Left colon (tissue), 2 donors: ENCODE measurements around the gene FAM227A. TPM values are rescaled to one million over a fixed set of nuclear protein-coding genes. Genes with fewer than 3 reads are reported as not detected.
A peak's percentile ranks its signal among the peaks of the same experiment; 100 is the strongest.
"Not testable (repeated sequence)": the region's sequence is repeated elsewhere in the genome, so short reads cannot be mapped to it uniquely, and the experiment has no call there.

Experiments
- ATAC-seq: fragments of 200-7000 bp; cut with Tn5 transposase; one replicate; pipeline ENCODE4 v1.9.1; 2020; ENCODE audit warnings: mild to moderate bottlenecking, moderate library complexity
- DNase-seq, 2 donors: peaks; one replicate each; pipeline ENCODE4 v3.0.0-alpha.2; 2020
- intact Hi-C, 2 donors: fragments of 100-400 bp; cut with DNase I in 1 of 2; cut with micrococcal nuclease in 1 of 2; formaldehyde crosslinking; loops; one replicate each; pipeline versions ENCODE4 v1.11.2 to v1.14.0; 2022; cut with DNase I, micrococcal nuclease
- total RNA-seq, 2 donors: library from RNA; stranded (reverse); fragmentation: NEBNext Ultra II Directional; extraction: Animal tissue kit (Norgen Biotek cat#: 25700); gene quantifications; one replicate each; pipeline ENCODE4 v1.2.1, GENCODE V29; 2021
- donor health status: DM: no; HTN: no; CAD: no.
- donor health status: DM: yes; HTN: yes; CAD: no.

The FAM227A gene
- total RNA-seq, 2 donors from 2014 or later = 0.50 to 0.82 TPM

DNA sequence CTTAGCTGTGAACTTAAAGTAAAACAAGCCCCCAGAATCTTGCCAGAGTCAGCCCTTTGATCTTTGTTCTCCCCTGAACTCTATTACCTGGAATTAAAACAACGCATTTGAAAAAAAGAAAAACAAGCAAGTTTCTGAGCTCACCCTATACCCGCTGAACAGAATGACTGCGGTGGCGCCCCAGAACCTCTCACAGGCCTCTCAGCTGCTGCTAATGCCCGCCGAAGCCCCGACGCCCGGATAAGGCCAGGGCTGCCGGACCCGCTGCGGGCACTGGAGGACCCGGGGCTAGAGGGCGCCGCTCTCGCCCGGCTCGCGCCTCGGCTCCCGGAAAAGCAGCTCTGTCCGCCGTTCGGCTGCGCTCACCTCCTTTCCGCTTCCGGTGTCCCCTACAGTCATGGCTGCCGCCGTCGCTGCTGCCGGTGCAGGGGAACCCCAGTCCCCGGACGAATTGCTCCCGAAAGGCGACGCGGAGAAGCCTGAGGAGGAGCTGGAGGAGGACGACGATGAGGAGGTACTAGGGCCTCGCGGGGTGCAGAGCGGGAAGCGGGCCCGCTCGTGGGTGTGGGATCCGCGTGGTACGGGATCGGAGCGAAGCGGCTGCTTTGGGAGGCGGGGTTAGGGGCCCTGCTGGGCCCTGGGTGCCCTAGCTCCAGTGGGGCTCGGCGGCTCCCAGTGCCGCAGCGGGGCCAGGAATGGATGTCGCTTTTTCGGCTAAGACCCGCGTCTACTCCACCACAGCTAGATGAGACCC is 25.6 kb upstream of the FAM227A start, which contains the start of gene TOMM22:
TOMM22 (plus strand) TSS at position 376 of the 754 bp plus-strand sequence; CDS start at position 398, 22 bp downstream.
- peak; percentile 97 for ATAC-seq
- peak; percentile 85 to 91 for DNase-seq
- intact Hi-C loops = no loop called here

DNA sequence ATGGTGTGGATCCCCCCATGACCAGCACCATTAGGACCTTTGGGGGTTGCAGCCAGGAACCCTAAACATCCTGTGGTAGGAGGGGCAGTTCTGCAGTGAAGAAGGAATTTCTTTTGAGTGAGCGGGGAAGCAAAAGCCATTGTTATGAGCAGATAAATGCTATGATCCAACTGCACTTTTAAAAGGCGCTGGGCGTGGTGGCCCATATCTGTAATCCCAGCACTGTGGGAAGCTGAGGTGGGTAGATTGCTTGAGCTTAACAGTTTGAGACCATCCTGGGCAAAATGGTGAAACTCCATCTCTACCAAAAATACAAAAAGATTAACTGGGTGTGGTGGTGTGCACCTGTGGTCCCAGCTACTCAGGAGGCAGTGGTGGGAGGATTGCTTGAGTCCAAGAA is 19.6 kb upstream of the FAM227A start:
- ATAC-seq (no peak), DNase-seq (no peak)
- intact Hi-C loops = no loop called here

DNA sequence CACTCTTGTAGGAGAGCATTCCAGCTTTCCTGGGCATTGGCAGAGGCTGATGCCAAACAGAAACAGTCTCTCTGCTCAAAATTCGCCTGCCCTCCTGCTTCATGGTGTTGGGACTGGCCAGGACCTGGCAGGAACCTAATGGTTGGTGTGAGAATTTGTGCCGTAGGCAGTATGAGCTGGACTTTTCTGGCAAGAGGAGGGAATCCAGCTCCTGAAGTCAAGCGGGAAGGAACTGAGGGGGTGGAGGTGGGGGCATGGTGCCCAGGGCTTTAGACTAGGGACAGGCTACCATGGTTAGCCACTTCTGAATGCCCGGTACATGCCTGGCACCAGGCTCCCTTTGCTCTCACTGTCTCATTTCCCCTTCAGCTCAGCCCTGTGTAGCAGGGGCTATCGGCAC is 18.7 kb upstream of the FAM227A start:
- DNase-seq (no peak), ATAC-seq (no peak)
- intact Hi-C loops = no loop called here

DNA sequence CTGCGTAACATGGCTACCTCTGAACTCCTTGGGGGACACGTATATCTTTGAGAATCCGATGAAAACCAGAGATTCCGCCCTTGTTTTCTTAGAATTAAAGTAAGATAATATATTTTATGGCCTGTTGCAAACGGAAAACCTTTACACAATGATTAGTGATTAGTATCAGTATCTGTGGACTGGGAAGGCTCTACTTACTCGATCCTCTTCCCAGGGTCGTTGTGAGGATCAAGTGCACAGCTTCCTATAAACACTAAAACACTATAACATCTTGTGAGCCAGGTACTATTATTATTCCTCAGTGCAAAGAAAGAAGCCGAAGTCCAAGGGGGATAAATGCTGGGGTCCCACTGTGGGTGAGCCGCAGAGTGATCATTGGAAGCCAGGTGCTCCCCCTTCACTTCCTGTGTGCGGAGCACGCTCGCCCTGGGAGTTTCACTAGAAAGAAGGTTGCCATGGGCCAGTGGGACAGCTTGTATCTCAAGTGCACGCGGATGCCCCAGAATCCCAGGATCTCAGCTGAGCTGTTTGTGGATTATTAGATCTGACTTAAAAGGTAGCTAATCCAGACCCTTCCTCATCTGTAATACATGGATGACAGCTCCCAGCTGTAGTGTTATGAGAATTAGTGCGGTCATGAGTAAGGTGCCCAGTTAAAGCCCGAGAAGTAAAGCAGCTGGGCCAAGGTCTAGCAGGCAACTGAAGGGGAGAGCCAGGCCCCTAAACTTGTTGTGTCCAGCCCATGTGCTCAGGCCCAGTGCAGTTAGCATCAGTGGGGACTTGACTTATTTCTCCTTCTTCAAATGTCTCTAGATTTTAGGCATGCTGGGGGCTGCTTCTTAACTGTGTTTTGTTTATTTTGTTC is 1.1 kb upstream of the FAM227A start:
- peak in 1 of 2 donors; percentile 42 for DNase-seq
- intact Hi-C loops = no loop called here
- peak; percentile 30 for ATAC-seq

DNA sequence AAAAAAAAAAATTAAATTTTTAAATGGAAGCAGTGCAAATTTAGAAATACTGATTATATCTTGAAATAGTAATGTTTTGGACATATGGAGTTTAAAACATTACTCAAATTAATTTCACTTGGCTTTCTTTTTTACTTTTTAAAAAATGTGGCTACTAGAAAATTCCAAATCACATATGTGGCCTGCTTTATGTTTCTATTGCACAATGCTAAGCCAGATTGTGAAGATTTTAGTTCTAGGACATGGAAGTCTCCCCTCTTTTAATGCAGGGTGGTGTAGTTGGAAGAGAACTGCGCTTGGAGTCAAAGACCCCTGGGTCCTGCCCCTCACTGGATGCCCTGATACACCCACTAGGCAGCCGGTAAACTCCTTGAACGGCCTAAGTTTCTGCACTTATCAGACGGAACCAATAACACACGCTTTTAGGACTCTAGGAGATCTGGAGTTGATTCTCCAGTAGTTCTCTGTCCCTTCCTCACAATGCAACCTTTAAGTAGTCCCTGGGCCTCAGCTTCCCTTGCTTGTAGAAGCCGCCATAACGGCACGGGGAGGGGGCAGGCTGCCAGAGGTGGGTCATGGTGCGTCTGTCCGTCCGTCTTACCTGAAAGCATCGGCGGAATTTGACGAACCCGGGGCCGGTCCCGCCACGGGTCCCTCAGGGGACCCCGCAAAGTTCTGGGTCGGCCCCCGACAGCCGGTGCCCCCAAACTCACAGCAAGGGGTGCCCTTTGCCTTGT is 505 bp downstream of the FAM227A start:
- DNase-seq = no peak
- intact Hi-C loops = no loop called here
- ATAC-seq = no peak

DNA sequence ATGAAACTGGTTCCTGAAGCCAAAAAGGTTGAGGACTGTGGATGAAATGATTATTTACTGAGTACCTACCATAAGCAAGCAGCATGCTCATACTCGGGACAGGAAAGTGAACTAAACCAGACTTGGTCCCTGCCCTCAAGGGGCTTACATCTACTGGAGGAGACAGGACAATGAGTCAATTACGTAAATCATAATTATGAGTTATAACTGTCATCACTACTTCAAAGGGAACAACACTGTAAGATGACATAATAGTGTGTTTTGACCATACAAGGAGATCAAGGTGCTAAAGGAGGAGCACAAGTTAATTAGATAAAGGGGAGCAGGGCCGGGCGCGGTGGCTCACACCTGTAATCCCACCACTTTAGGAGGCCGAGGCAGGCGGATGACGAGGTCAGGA is 2.5 kb downstream of the FAM227A start:
- ATAC-seq (no peak), DNase-seq (no peak)
- intact Hi-C loops = no loop called here

DNA sequence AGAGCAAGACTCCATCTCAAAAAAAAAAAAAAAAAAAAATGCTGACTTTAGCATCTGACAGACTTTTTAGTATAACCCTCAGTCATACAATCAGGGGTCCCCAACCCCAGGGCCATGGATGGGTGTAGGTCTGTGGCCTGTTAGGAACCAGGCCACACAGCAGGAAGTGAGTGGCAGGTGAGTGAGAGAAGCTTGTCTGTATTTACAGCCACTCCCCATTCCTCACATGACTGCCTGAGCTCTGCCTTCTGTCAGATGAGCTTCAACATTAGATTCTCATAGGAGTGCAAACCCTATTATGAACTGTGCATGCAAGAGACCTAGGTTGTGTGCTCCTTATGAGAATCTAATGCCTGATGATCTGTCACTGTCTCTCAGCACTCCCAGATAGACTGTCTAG is 3.3 kb downstream of the FAM227A start:
- intact Hi-C loops = no loop called here
- DNase-seq = peak; percentile 31 to 60
- ATAC-seq = peak; percentile 63

DNA sequence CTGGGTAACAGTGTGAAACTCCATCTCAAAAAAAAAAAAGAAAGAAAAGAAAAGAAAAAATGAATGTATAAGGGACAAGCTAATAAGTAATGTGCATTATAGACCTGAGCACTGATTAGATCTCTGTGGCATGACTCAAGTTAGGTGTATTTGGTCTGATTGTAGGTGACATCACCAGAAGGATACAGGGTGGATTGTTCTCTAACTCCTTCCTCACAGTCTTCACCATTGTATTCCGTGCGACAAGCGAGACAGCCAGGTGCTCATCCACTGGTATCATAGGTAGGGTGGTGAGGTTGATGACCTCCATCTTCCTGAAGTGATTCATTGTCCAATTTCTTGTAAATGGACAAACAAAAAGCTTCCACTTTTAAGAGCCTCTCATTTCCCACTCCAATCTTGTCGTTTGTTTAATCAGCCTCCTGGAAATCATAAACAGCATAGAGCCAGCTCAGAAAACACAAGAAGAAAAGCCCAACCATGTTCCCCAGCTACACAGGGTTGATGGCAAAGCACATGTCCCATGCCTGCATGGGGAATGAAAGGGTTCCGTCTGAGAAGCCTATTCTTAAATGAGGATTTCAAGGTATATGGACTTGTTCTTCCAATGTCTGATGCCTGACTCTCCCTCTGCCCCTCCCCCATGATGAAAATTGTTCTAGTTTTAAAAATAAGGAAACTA is 6.2 kb downstream of the FAM227A start:
- ATAC-seq (no peak), DNase-seq (no peak)
- intact Hi-C loops = no loop called here

DNA sequence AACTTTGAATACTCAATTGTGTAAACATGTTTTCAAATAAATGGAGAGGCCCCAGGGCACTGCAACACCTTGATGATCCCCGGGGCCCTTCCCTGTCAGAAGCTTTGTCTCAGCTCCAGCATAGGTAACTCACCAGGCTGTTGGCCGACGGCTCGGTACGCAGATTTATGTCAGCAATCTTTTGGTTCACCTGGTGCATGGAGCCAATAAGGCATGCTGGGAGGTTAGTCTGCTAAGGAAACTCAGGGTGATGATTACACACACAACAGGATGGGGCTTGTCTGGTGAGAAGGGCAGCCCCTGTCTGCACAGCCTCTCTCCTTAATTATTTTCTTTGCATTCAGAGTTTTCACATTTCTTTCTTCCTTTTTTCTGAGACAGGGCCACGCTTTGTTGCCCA is 10.8 kb downstream of the FAM227A start:
- intact Hi-C loops = no loop called here
- DNase-seq (no peak), ATAC-seq (no peak)

DNA sequence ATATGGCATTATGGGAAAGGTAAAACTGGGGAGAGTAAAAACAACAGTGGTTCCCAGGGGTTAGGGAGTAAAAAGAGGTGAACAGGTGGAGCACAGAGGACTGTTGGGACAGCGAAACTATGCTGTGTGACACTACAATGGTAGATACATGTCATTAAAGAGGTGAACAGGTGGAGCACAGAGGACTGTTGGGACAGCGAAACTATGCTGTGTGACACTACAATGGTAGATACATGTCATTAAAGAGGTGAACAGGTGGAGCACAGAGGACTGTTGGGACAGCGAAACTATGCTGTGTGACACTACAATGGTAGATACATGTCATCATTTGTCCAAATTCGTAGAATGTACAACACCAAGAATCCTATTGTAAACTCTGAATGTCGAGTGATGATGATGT is 11.9 kb downstream of the FAM227A start:
- DNase-seq, ATAC-seq, intact Hi-C loops: not testable (repeated sequence)

DNA sequence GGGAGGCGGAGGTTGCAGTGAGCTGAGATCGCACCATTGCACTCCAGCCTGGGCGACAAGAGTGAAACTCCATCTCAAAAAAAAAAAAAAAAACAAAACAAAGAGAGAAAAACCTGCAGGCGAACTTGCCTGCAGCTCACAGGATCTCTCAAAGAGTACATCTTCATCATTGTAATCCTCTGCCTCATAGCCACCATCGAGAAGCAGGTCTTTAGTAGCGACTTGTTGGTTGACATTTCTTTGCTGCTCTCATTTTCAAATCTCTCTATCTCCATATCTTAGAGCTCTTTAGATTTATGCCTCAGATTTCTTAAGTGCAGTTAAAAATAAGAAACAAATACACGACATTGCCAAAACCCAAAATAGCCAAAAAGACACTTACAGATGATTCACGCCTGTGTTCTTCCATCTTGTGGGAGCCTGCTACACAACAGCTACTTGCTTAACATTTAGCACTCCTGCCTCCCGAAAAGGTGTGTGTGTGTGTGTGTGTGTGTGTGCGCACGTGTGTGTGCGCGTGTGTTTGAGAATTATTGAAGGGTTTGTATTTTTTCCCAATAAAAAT is 14.6 kb downstream of the FAM227A start:
- no peak for DNase-seq
- intact Hi-C loops = no loop called here
- no peak for ATAC-seq

DNA sequence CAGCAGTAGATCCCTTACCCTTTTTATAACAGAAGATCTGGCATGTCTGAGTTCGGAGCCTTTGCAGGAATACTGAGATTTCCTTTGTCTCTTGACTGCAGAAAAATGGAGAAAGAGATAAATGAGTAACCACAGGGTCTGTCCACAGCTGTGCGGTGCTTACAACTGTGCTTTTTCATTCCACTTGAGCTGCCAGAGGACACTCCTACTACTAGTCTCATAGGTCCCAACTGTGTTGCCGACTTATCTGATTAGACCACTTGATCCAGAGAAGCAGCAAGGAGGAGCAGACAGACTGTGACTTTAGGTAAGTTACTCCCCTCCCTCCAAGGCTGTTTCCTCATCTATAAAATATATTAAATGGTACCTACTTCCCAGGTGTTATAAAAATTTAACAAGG is 17.5 kb downstream of the FAM227A start:
- ATAC-seq (peak; percentile 68), DNase-seq (no peak)
- intact Hi-C loops = no loop called here

DNA sequence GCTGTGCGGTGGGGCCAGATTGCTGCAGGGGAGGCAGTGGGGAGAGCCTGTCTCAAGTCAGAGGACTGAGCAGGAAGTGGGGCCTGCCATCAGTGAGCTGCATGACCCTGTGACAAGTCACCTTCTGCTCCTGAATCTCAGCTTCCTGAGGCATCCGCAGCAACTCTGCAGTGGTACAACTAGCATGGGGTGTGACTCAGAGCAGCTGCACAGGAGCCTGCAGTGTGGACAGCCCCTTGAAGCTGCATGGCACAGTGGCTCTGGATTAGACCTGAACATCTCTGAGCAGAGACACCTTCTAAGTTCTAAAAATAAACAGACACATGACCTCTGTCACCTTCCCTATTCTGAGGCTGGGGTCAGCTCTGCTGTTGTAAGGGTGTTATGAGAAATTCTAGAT is 18.0 kb downstream of the FAM227A start:
- intact Hi-C loops = no loop called here
- DNase-seq (no peak), ATAC-seq (no peak)

DNA sequence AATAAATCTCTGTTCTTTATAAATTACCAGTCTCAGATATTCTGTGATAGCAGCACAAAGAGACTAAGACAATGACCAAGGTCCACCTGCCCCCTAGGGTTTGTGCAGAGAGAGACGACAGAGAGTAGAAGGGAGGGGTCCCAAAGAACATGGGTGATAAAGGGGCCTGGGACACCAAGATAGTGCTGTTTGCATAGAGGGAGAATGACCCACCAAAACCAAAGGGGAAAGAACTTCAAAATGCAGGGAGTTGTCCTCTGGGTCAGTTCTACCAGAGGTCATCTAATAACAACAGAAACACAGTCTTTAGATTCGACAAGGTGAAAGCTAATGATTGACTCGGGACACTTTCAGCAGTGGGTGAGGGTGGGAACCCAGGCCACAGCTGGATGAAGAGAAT is 23.7 kb downstream of the FAM227A start:
- DNase-seq = no peak
- intact Hi-C loops = no loop called here
- ATAC-seq = no peak

DNA sequence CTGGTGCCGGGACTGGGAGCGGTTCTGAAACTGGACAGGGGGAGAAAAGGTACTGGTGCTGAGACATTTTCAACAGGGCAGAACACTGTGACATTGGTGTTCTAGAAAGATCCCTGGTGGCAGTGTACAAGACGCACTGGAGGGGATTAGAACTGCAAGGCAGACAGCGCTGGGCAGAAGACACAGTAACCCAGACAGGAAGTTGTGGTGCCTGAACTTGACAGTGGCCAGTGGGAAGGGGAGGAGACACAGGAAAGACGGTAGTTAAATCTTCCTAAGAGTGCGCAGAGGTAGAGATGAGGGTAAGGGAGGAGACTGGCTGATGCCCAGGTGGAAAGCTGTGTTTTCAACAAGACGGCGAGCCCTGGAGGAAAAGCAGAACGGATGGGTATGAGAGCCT is 24.5 kb downstream of the FAM227A start:
- intact Hi-C loops = no loop called here
- ATAC-seq (no peak), DNase-seq (no peak)

DNA sequence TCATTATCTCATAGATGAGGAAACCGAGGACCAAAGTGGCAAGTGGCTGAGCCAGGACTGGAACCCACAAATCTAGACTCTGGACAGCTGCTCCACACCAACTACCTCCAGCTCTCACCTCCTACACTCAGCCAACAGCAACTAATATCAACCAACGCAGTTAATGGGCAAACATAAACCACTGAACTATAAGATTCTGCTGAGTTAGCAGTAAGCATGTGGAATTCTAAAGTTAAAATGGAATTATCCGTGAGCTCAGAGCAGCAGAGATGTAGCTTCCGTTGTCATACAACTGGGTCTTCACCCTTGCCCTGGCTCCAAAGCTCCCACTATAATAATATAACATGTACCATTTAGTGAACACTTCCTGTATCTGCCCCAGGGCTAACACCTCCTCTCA is 27.1 kb downstream of the FAM227A start:
- no peak for ATAC-seq

DNA sequence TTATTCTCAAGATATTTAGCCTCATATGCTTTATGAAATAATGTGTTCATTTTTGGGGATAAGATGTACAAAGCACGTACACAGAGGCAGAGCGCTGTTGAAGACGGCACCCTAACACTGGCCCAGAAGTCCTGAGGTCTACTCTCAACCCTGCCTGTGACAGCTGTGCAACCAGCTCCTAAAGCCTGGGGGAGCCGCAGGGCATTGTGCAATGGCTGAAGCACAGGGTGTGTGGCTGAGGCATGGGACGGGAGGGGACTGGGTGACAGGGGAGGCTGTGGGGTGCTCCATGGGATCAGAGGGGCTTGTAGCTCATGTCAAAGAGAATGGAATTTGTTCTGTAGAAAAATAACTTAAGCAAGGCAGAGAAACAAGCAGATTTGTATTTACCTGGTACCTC is 27.7 kb downstream of the FAM227A start:
- intact Hi-C loops = no loop called here
- DNase-seq (no peak), ATAC-seq (no peak)

More for the DNA sequence above, 27.1 kb downstream of the FAM227A start:
- no peak for DNase-seq
- intact Hi-C loops = no loop called here

DNA sequence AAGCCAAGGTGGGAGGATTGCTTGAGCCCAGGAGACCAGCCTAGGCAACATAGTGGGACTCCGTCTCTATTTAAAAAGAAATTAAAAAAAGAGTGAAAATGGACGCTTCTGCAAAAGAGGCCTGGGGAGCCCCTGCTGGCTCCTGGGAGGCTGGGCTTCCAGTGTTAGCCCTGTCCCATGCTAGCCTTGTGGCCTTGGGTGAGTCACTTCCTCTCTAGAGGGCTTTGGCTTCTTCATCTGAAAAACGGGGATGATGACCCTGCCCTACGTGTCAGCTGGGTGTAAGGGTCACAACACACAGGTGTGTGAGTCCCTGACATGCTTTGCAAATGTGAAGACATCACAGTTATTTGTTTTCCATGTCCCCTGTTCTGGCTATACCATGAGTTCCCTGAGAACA is 32.8 kb downstream of the FAM227A start:
- ATAC-seq (no peak), DNase-seq (no peak)
- intact Hi-C loops = no loop called here

DNA sequence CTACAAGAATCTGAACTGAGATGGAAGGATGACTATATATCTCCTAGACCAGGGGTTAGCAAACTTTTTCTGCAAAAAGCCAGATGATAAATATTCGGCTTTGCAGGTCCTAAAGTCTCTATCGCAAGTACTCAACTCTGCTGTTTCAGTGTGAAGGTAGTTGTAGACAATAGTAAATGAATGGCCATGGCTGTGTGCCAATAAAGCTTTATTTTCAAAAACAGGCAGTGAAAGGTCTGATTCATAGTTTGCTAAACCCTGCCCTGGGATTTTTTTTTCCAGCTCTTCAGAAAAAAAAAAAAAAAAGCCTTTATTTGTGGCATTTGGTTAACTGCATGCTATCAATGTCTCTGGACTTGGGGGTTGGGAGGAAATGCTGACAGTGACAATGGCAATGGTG is 37.5 kb downstream of the FAM227A start:
- no peak for DNase-seq
- ATAC-seq = no peak
- intact Hi-C loops = no loop called here
